Epithelial cell of prostate (primary cell): Measurements from ENCODE around the gene MRPS11.
"Not testable (repeated sequence)": the region's sequence is repeated elsewhere in the genome, so short reads cannot be mapped to it uniquely, and the experiment has no call there.

Experiments used
- DNase-seq: peaks from one replicate; pipeline ENCODE4 v3.0.0-alpha.2; 2011; ENCODE audit warnings: low read depth, low spot score
- H3K27ac ChIP-seq: fragments of 450-650 bp; 2 replicates; pipeline ENCODE4 v1.5.1; 2017; ENCODE audit warnings: mild to moderate bottlenecking

Gene MRPS11

DNA sequence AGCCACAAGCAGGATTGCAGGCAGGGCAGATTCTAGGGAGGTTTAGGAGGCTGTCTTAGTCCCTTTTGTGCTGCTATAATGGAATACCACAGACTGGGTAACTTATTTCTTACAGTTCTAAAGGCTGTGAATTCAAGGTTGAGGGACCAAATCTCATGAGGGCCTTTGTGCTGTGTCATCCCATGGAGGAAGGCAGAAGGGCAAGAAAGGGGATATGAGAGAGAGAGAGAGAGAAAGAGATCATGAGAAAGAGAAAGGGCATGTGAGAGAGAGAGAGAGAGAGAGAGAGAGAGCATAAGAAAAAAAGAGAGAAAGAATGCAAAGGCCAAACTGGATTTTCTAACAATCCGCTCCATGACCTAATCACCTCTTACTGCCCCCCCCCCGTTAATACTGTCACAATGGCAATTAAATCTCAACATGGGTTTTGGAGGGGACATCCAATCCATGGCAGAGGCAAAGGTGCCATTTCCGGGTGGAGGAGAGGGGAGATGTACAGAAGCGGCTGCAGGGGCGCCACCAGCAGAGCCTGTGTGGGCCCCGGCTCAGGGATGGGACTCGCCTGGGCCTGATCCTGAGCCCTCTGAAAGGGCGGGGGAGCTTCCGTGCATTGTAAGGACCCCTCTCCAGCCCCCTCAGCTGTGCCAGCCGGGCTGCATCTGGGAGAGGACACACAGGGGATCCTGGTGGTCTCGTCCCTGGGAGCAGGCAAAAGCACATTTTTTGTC is 20.5 kb downstream of the MRPS11 start:
- DNase-seq, result no peak

DNA sequence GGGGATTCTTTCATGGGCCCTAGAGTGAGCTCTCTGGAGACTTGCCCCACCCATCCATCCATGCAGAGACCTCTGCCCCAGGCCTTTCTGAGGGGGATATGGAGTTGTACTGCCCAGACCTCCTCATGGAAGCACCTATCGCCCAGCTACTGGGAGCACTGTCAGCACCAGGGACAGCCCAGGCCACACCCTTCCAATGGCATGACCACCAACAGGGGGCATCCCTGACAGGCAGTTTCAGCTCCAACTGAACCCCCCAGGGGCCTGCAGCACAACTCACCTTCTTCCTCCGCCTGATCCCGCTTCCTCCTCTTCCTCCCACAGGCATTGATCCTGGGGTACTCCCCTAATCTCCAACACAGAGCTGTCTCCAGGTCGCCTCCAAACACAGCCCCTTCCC is 21.8 kb downstream of the MRPS11 start:
- no peak overlapping the region for H3K27ac ChIP-seq
- no peak for DNase-seq

More for the DNA sequence above, 20.5 kb downstream of the MRPS11 start:
- no peak overlapping the region for H3K27ac ChIP-seq

DNA sequence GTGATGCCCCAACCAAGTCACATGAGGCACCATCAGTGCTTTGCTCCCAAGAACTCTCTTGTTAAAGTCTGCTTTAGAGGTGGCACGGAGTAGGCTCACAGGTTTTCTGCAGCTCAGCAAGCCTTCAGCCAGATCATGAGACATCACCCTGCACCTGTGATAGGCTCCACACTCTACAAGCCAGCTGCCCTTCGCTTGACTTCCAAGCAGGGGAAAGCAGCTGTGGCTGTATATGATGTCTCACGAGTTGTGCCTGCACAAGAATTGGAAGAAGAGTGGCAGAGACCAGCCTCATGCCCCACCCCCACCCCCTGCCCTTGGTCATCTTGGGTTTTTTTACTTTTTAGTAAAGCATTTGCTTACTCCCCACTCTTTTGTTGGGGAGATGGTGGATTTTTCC is 22.5 kb downstream of the MRPS11 start:
- H3K27ac ChIP-seq, result no peak overlapping the region
- no peak for DNase-seq

DNA sequence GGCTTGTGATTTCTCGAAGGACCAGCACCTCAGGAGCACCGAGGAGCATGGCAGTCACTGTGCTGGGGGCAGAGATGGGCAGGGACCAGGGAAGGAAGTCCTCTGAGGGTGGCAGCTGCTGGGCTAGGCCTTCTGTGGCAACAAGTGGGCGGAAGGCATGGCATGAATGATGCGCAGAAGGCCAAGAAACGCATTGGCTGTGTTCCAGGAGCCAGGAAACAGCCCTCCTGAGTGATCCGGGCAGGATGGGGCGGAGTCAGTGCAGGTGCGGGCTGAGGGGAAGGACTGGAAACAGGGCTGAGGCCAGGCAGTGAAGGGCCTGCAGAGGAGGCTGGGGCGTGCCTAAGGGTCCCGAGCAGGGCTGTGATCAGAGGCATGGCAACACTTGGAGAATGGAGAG is 23.6 kb downstream of the MRPS11 start:
- no peak for DNase-seq
- no peak overlapping the region for H3K27ac ChIP-seq

DNA sequence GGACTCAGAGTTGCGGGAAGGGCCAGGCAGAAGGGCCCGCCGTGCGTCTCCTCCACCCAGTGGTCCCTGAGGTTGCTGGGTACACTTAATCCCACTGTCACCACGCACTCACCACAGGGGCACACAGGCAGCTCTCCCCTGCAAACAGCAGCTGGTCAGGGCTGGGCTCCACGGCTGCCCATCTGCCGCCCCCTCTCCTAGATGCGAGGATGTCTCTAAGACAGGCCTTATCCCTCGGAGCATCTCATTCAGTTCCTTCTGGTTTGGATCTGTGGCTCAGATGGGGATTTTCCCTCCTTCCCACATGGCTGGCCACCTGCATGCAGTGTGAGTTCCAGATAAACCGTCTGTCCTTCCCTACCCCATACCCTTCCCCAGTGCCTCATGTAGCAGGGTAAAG is 26.3 kb downstream of the MRPS11 start:
- no peak overlapping the region for H3K27ac ChIP-seq
- DNase-seq, result no peak

DNA sequence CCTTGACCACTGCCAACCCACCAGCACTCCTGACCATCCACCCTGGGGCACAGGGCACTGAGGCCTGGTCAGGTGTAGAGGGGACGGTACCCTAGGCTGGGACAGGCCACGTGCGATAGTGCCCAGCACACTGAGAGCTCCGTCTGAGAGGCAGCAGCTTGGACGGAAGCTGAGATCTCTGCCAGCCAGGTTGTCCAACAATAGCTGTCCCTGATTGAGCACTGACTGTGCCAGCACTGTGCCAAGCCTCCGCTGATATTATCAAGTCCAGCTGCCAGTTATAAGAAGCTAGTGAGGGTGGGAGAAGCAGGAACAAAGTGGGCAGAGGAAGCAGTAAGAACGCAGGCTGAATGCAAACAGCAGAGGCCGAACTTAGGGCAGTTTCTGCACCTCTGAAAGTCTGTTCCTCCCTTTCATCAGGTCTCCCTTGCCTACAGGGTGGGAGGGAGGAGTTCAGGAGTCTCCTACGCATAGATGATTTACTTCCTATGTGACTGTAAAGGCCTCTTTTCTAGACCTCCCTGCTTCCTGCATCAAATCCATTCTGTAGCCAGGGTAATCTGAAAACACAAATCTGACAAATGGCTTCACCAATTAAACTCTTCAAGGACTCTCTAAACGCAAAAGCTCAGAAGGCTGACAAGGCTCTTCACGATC is 29.7 kb downstream of the MRPS11 start:
- H3K27ac ChIP-seq, result no peak overlapping the region
- DNase-seq, result no peak

DNA sequence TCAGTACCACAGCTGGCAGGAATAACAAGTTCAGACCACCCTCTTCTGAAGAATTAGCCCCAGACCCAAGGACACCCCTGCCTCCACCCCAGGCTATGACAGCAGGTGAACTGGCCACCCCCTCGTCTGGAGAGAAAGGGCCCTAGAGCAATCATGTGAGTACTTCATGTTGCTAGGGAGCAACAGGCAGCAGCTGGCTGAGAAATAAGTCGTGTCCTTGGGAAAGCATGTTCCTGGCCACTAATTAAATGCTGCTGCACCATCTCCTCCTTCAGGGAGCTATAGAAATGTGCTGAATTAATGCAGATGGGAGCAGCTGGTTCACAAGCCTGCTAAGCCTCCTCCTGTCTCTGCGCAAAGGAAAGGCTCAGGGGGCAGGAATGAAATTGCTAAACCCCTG is 31.5 kb downstream of the MRPS11 start:
- H3K27ac ChIP-seq, result no peak overlapping the region
- DNase-seq, result no peak

DNA sequence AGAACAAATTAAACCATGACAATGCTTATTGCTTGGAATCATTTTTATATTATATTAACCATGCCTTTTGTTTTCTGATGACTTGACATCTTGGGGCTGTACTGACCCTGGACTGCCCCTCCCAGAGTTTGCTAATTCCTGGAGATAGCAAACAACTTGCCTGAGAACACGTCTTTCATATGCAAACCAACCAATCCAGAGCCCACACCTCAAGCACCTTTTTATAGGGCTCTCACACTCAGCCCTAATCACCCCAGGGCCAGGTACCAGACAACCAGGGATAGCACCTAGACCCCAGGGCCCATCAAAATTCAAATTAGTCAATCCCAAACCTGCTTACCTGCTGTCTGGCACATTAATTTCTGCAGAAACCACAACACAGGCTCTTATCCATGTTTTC is 36.9 kb downstream of the MRPS11 start:
- no peak overlapping the region for H3K27ac ChIP-seq
- DNase-seq, result no peak

DNA sequence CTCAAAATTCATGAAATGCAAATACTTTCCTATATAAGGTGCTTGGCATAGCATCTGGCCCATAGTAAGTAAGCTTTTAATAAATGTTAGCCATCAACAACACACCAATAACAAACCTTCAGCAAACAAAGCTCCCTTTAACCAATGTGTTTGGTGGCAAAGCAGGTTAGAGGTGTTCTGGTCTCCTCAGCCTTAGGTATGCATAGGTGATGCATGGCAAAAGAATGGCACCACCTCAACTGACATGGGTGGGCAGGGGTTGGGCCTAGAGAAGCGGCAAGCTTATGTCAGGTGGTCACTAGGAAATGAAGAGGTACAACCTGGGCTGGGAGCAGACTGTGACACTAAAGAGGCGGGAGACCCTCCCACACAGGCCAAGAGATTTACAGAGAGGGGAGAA is 38.2 kb downstream of the MRPS11 start:
- DNase-seq, result no peak
- no peak overlapping the region for H3K27ac ChIP-seq

DNA sequence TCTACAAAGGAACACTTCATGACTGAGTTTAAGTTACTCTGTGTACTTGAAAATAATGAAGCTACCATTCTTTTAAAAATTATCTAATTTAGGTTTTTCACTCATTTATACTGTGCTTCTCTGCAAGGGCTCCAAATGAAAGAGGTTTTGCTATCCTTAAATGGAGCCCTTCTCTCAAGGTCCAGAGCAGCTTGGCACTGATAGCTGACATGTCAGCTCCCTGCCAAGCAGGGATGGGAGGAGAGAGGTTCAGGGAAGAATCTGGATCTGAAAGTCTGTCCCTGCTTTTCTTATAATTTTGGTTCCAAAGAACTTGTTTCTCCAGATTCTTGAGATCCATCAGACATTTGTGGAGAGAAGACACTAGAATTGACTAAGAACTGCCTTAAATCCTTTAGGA is 39.1 kb downstream of the MRPS11 start:
- H3K27ac ChIP-seq, result no peak overlapping the region
- DNase-seq, result no peak

DNA sequence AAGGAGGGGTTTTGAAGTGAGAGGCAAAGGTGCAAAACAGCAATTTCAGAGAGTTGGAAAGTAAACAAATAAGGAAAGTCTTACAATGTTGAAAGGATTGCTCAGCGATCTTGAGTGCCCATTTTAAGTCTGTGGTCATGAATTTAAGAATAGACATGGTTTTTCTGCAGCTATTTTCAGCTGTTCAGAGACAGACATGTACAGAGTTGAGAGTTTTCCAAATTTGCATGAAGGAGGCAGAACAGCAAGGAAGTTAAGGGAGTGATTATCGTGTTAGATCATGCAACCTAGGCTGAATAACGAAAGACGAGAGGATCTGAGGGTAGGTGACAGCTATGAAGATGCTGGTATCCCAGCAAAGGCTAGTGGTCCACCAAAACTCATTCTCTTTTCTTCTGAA is 41.8 kb downstream of the MRPS11 start:
- DNase-seq, result no peak
- H3K27ac ChIP-seq, result no peak overlapping the region

DNA sequence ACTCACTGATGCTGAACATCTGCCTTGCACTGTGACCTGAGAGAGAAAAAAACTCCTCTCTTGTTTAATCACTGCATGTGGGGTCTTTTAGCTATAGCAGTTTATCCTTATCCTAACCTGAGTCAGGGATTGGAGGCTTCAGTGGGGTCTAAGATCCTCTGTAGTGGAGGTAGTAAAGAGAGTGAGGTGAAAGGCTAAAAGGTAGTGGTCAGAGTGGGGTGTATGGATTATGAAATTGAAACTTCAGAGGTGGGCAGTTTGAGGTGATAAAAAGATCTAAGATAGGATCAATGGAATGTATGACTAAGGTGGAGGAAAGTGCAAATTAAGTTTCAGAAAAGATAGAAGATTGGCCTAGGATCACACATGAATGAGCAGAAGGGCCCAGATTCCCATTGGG is 42.5 kb downstream of the MRPS11 start:
- no peak for DNase-seq
- H3K27ac ChIP-seq, result no peak overlapping the region

DNA sequence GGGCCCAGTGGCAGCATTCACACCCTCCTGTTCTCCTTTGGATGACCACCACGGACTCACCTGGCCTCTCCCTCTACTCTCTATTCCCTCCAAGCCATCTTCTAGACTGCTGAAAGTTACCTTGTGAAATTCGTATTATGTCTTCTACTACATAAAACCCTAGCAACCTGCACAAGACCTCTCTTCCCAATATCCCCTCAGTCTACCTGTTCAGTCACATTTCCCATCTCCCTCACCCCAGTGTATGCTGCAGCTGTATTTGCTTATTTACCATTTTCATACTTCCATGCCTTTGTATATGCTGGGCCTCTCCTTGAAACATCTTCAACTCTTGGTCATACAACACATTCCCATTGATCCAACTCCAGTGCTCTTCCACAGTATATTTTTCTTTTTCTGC is 43.7 kb downstream of the MRPS11 start:
- no peak overlapping the region for H3K27ac ChIP-seq
- no peak for DNase-seq

DNA sequence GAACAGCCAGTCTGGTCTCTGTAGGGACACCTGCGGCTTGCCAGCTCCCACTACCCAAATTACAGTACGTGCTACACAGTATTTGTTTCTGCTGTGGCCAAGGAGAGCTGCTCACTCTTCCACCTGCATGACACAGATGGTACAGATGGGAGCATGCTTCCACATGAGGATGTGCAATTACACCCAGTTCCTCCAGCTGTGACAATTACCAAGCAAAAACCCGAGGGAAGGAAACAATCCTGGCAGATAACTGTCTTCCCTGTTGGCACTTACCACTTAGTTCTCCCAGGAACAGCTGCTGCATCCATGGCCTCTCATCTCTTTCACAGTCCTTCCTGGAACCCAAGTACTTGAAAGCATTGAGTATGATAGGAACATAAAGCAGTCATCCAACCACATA is 44.6 kb downstream of the MRPS11 start:
- no peak for DNase-seq
- no peak overlapping the region for H3K27ac ChIP-seq

DNA sequence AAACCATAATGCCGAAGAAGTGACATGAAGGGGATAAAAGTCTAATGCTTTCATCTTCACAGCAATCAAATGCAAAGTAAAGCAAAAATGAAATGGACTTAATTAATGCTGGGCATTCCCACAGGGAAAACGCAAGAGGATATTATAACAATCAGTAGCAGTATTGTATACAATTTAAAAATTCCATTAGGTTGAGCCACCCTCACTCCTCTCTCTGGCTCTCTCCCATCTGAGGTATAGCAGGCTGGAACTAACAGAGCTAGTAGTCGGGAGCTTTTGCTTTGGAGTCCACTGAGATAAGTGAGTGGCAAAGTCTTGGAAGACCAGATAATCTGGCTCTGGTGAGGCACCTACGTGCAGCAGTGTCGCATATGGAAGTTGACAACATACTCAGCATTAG is 45.1 kb downstream of the MRPS11 start:
- DNase-seq, result no peak
- H3K27ac ChIP-seq, result no peak overlapping the region

DNA sequence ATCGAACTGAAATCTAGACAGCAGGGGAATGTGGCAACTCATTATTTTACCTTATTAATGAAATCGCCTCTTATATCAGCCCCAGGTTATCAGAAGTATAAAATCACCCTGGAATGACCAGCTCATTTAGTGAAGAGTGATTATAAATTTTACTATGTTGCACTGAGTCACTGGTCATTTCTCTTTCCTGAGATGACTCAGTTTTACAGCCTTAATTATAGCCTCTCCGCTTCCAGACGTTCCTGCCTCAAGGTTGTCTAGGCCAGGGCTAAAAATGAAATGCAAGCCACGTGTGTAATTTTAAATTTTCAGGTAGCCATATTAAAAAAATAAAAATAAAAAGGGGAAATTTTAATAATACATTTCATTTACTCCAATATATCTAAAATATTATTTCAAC is 45.7 kb downstream of the MRPS11 start:
- no peak overlapping the region for H3K27ac ChIP-seq
- no peak for DNase-seq

DNA sequence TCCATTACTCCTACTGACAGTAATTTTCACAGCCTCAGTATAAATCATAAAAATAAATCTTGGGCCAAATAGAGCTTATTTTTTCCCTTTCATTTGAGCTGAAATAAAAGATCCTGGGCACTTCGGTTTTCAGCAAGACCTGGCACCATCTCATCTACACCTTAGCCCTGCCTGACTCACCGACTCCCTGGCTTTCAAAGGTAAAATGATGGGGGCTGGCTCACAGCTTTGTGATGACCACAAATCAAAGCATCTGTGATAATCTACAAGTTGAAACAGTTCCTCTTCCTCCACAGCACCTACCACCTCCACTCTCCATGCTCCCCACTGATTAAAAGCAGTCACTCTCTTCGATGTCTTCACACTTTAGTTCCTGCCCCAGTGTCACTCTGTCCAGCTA is 51.4 kb downstream of the MRPS11 start:
- no peak for DNase-seq
- H3K27ac ChIP-seq, result no peak overlapping the region

DNA sequence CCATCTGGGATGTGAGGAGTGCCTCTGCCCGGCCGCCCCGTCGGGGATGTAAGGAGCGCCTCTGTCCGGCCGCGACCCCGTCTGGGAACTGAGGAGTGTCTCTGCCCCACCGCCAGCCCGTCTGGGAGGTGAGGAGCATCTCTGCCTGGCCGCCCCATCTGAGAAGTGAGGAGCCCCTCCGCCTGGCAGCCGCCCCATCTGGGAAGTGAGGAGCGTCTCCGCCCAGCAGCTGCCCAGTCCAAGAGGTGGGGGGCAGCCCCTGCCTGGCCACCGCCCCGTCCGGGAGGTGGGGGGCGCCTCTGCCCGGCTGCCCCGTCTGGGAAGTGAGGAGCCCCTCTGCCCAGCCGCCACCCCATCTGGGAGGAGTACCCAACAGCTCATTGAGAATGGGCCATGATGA is 56.6 kb downstream of the MRPS11 start:
- DNase-seq, H3K27ac ChIP-seq: not testable (repeated sequence)

DNA sequence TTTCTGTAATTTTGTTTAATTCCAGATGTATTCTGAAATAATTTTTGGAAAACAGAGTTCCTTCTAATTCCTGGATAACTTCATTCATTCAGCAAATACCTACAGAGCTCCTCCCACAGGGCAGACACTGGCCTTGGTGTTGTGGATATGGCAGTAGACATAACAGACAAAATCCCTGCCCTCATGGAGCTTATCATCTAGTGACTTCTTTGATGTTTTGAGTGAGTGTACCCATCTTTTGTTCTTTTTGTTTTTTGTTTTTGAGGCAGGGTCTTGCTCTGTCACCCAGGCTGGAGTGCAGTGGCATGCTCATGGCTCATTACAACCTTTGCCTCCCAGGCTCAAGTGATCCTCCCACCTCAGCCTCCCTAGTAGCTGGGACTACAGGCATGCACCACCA is 57.9 kb downstream of the MRPS11 start:
- no peak for DNase-seq
- no peak overlapping the region for H3K27ac ChIP-seq

DNA sequence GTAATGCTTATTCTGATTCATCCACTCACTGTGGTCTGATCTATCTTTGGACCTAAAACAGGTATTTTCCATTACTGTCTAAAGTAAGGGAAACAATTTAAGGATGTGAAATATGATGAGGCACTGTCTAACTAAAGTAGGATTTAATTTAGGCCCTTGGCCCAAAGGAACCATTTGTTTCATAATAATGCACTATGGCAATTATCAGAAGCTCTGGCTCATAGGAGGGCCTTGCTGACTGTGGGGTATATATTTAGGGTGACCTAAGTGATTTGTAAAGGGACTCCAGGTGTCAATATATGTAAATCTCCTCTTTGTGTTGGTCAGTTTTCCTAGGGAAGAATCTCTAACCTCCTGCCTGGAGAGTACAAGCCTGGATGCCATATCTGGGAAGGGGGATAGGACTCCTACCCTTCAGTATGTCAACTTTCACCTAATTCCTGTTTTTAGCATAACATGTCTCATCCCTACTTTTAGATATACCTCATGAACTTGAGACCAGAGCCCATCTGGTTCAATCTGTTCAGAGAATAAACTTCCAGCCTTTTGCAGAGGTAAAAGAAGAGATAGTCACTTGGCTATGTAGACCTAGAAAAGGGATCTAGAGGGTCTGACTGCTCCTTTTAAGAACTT is 58.9 kb downstream of the MRPS11 start:
- no peak for DNase-seq
- H3K27ac ChIP-seq, result no peak overlapping the region

DNA sequence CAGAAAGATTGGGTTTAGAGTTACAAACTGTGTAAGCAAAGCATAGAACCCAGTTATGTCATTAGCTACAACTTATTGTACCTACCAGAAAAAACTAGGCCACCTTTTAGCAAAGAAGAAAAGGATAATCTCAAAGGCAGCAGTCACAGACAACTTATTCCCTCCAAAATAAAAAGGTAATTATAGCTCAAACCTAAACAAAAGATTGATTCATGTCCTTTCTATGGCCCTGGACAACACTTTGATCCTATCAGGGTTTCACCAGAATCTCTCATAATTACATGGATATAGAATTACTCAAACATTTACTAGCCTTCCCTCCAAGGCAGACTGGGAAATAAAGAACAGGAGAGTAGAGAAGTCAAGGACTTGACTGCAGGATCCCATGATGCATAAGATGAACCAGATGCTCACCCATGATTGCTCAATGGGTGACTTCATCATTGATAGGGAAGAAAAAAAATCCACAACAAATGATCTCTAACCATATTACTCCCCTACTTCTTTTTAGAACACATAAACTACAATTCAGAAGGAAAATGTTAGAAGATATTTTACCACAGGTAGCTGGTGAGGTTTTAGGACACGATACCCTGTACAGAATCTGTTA is 61.6 kb downstream of the MRPS11 start:
- DNase-seq, result no peak
- no peak overlapping the region for H3K27ac ChIP-seq
